GM23338 (cell line): ENCODE results near the gene SRPX2. TPM values are rescaled to one million over a fixed set of nuclear protein-coding genes. Genes with fewer than 3 reads are reported as not detected.

ENCODE experiments used
- ATAC-seq: fragments of 200-7000 bp; cut with Tn5 transposase; 3 replicates; pipeline ENCODE4 v1.9.1; 2020
- DNase-seq: peaks from one replicate; pipeline ENCODE4 v3.0.0-alpha.2; 2015; ENCODE audit warnings: low spot score
- H2AFZ ChIP-seq: fragments of 200-600 bp; sonication (generic); 2 replicates; pipeline ENCODE4 v1.8.0; 2016; ENCODE audit warnings: antibody characterized with exemption, mild to moderate bottlenecking, moderate library complexity
- H3F3A ChIP-seq: fragments of 200-600 bp; sonication (generic); replicated peaks from 2 replicates; pipeline ENCODE4 v1.8.0; 2017; ENCODE audit warnings: antibody characterized with exemption, mixed run types, low read depth
- H3K27ac ChIP-seq: fragments of 200-600 bp; sonication (generic); 2 replicates; pipeline ENCODE4 v1.6.1; 2016; ENCODE audit warnings: low read depth
- H3K27me3 ChIP-seq: fragments of 200-600 bp; sonication (generic); 2 replicates; pipeline ENCODE4 v1.8.0; 2016; ENCODE audit warnings: mild to moderate bottlenecking, mixed run types, moderate library complexity; ENCODE audit not compliant: insufficient read depth
- H3K36me3 ChIP-seq: fragments of 200-600 bp; sonication (generic); 2 replicates; pipeline ENCODE4 v1.8.0; 2016; ENCODE audit warnings: mild to moderate bottlenecking; ENCODE audit not compliant: insufficient read depth
- H3K4me1 ChIP-seq: fragments of 200-600 bp; sonication (generic); 2 replicates; pipeline ENCODE4 v1.8.0; 2016; ENCODE audit warnings: mild to moderate bottlenecking, moderate library complexity; ENCODE audit not compliant: insufficient read depth
- H3K4me2 ChIP-seq: fragments of 200-600 bp; sonication (generic); 2 replicates; pipeline ENCODE4 v1.7.1; 2017; ENCODE audit warnings: mixed run types
- H3K4me3 ChIP-seq: fragments of 200-600 bp; sonication (generic); 2 replicates; pipeline ENCODE4 v1.6.1; 2016; ENCODE audit warnings: mixed run types
- H3K79me2 ChIP-seq: fragments of 200-600 bp; sonication (generic); replicated peaks from 2 replicates; pipeline ENCODE4 v1.8.0; 2017; ENCODE audit warnings: mild to moderate bottlenecking; ENCODE audit not compliant: insufficient read depth
- H3K9me2 ChIP-seq: fragments of 200-600 bp; sonication (generic); 2 replicates; pipeline ENCODE4 v1.8.0; 2017; ENCODE audit not compliant: insufficient read depth
- H4K20me1 ChIP-seq: fragments of 200-600 bp; sonication (generic); replicated peaks from 2 replicates; pipeline ENCODE4 v1.8.0; 2017; ENCODE audit warnings: mild to moderate bottlenecking; ENCODE audit not compliant: insufficient read depth
- H3K27ac Mint-ChIP-seq: 2 replicates; pipeline ENCODE4 v1.8.0; 2020; ENCODE audit warnings: inconsistent platforms, mild to moderate bottlenecking, moderate library complexity, mixed read lengths
- H3K27me3 Mint-ChIP-seq: 3 replicates; pipeline ENCODE4 v1.8.0; 2022; ENCODE audit warnings: low read depth, mild to moderate bottlenecking, moderate library complexity, mixed read lengths, inconsistent platforms; ENCODE audit not compliant: insufficient read depth, poor library complexity
- H3K36me3 Mint-ChIP-seq: 3 replicates; pipeline ENCODE4 v1.8.0; 2021; ENCODE audit warnings: low read depth, mild to moderate bottlenecking, inconsistent platforms, moderate library complexity, mixed read lengths
- H3K4me1 Mint-ChIP-seq: 3 replicates; pipeline ENCODE4 v1.8.0; 2020; ENCODE audit warnings: mild to moderate bottlenecking, inconsistent platforms, mixed read lengths
- H3K4me3 Mint-ChIP-seq: 3 replicates; pipeline ENCODE4 v1.8.0; 2021; ENCODE audit warnings: moderate library complexity, mild to moderate bottlenecking, inconsistent platforms, mixed read lengths
- H3K9me3 Mint-ChIP-seq: 3 replicates; pipeline ENCODE4 v1.8.0; 2020; ENCODE audit warnings: moderate library complexity, mild to moderate bottlenecking, inconsistent platforms, mixed read lengths
- CTCF ChIP-seq, 2 experiments: fragments of 200-600 bp in 1 of 2; sonication (generic) in 1 of 2; conservative IDR thresholded peaks; 2 replicates each; pipeline versions ENCODE4 v1.5.1 to v1.6.1; 2016 to 2017; ENCODE audit warnings: antibody characterized with exemption in 2 of 2, low read depth in 2 of 2, mild to moderate bottlenecking in 2 of 2, moderate library complexity in 1 of 2
- ETS1 ChIP-seq: IDR thresholded peaks from 2 replicates; pipeline ENCODE4 v1.6.1; 2016; ENCODE audit warnings: antibody characterized with exemption
- JUNB ChIP-seq: IDR thresholded peaks from one replicate; pipeline ENCODE4 v1.6.1; 2016; ENCODE audit warnings: antibody characterized with exemption; ENCODE audit not compliant: unreplicated experiment
- REST ChIP-seq: IDR thresholded peaks from one replicate; pipeline ENCODE4 v1.6.1; 2018; ENCODE audit warnings: antibody characterized with exemption; ENCODE audit not compliant: unreplicated experiment
- STAT1 ChIP-seq: IDR thresholded peaks from one replicate; pipeline ENCODE4 v1.6.1; 2016; ENCODE audit warnings: antibody characterized with exemption; ENCODE audit not compliant: unreplicated experiment
- polyA plus RNA-seq: library from polyadenylated mRNA; unstranded; fragments of >200 nt; fragmentation: Nextera tagmentation; extraction: Ambion mirVana; gene quantifications from 2 replicates; pipeline ENCODE4 v1.2.1, GENCODE V29; 2016
- total RNA-seq: library from RNA; depleted of rRNA; stranded (reverse); fragments of >200 nt; shearing (Covaris generic); gene quantifications from 2 replicates; pipeline ENCODE4 v1.2.3, GENCODE V29; 2014

The SRPX2 gene
- total and polyA plus RNA-seq, 2 experiments from 2014 or later: not detected

- no peak overlapping the region for H3K27ac ChIP-seq
- no peaks in the 10 kb centered on the region for H3K36me3 ChIP-seq
- H2AFZ ChIP-seq: peak overlapping the region; percentile 43; the same call in 1 of the 2 replicates
- no peaks in the 10 kb centered on the region for H3K27me3 ChIP-seq
- H3K4me1 ChIP-seq: peaks cover 4% of the 10 kb centered on the region; the same call in 1 of the 2 replicates
- H3K4me3 ChIP-seq: no peak overlapping the region
- no peak overlapping the region for H3K4me2 ChIP-seq
- Mint-ChIP-seq H3K4me3 (no peak overlapping the region), H3K4me1 (peaks cover 4% of the 10 kb centered on the region; the same call in 1 of the 3 replicates), H3K36me3 (no peaks in the 10 kb centered on the region), H3K27me3 (peaks cover 1% of the 10 kb centered on the region), H3K9me3 (no peaks in the 10 kb centered on the region), H3K27ac (no peak overlapping the region)
- H3K9me2 ChIP-seq: no peaks in the 10 kb centered on the region
- TF ChIP-seq CTCF (conservative IDR thresholded peaks at IDR 0.05; ENCODE audit: low read depth in 2 of 2): peak; percentile 26 to 53; a peak in 3 of 4 replicates
- no peak for TF ChIP-seq REST
- no peak for TF ChIP-seq STAT1
- H3F3A ChIP-seq: no peaks in the 10 kb centered on the region
- H3K79me2 ChIP-seq: no peaks in the 10 kb centered on the region
- DNase-seq (peak; percentile 60), ATAC-seq (peak; percentile 73)
- H4K20me1 ChIP-seq: no peaks in the 10 kb centered on the region
These were observed 10.3 kb downstream of the SRPX2 start for GRCh38 chrX:100654261-100654660.

GRCh38 chrX:100658941-100659381 is 15.0 kb downstream of the SRPX2 start:
- no peaks in the 10 kb centered on the region for H3K27me3 ChIP-seq
- H3K9me3 Mint-ChIP-seq: no peaks in the 10 kb centered on the region
- no peak overlapping the region for H2AFZ ChIP-seq
- H3K27me3 Mint-ChIP-seq: no peaks in the 10 kb centered on the region
- no peaks in the 10 kb centered on the region for H3K36me3 Mint-ChIP-seq
- H4K20me1 ChIP-seq: no peaks in the 10 kb centered on the region
- H3K27ac ChIP-seq: no peak overlapping the region
- H3K4me3 Mint-ChIP-seq: no peak overlapping the region
- H3K9me2 ChIP-seq: no peaks in the 10 kb centered on the region
- ATAC-seq (no peak), DNase-seq (no peak)
- no peak overlapping the region for H3K4me3 ChIP-seq
- H3F3A ChIP-seq: no peaks in the 10 kb centered on the region
- TF ChIP-seq JUNB: no peak
- TF ChIP-seq ETS1: no peak
- no peaks in the 10 kb centered on the region for H3K36me3 ChIP-seq
- H3K27ac Mint-ChIP-seq: no peak overlapping the region
- peaks cover 3% of the 10 kb centered on the region; the same call in 1 of the 3 replicates for H3K4me1 Mint-ChIP-seq
- no peaks in the 10 kb centered on the region for H3K79me2 ChIP-seq
- no peak overlapping the region for H3K4me2 ChIP-seq
- no peaks in the 10 kb centered on the region for H3K4me1 ChIP-seq
